ENCODE measurements around the gene LYRM1.

DNA sequence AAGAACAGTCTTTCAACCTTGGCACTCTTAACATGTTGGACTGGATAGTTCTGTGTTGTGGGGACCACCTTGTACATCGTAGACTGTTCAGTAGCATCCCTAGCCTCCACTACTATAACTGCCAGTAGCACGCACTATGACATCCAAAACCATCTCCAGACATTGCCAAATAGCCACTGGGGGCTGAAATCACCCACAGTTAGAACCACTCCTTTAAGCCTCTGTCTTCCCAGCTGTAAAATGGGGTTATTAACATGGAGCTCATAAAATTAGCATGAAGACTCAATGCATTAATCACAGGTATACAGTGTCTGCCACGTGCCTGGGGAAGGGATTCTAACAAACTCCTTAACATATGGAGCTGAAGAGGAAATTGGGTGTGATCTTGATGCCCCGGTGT lies 49.7 kb downstream of the LYRM1 start:
- TF ChIP-seq, protein P1, sequence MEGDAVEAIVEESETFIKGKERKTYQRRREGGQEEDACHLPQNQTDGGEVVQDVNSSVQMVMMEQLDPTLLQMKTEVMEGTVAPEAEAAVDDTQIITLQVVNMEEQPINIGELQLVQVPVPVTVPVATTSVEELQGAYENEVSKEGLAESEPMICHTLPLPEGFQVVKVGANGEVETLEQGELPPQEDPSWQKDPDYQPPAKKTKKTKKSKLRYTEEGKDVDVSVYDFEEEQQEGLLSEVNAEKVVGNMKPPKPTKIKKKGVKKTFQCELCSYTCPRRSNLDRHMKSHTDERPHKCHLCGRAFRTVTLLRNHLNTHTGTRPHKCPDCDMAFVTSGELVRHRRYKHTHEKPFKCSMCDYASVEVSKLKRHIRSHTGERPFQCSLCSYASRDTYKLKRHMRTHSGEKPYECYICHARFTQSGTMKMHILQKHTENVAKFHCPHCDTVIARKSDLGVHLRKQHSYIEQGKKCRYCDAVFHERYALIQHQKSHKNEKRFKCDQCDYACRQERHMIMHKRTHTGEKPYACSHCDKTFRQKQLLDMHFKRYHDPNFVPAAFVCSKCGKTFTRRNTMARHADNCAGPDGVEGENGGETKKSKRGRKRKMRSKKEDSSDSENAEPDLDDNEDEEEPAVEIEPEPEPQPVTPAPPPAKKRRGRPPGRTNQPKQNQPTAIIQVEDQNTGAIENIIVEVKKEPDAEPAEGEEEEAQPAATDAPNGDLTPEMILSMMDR (IDR thresholded peaks at IDR 0.05), result no peak
- TF ChIP-seq POLR2A (IDR thresholded peaks at IDR 0.05), result no peak

Measured in lower leg skin (tissue), 3 donors.